ENCODE results near the gene CRYL1. TPM values are rescaled to one million over a fixed set of nuclear protein-coding genes. Genes with fewer than 3 reads are reported as not detected.

The CRYL1 gene
- total and polyA plus RNA-seq, 2 of the 13 experiments (the other 11 are each of a cell fraction or from before 2014, with no cell fraction given), result 57.2 to 115 TPM

DNA sequence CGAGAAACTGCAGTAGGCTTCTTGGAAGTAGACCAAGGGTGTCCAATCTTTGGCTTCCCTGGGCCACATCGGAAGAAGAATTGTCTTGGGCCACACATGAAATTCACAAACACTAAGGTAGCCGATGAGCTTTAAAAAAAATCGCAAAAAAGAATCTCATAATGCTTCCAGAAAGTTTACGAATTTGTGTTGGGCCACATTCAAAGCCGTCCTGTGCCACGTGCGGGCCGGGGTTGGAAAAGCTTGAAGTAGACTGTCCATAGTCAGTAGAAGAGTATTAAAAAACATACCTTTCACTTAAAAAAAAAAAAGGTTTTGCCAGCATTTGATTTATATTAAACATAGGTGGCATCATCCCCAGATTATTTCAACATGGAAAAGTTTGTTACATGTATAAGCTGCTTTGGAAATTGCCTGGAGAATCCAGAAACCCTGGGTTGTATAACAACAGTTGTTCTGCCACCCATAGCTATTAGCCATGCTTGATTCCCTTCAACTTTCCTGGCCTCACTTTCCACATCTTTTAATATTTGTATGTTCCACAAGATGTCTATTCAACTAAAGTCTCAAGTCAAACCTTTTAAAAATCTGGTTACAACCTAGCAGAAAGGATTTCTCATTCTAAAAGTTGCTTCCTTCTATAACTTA lies 42.3 kb upstream of the CRYL1 start:
- Histone ChIP-seq H3K27ac (ENCODE audit: extremely low read length, insufficient read depth, low read length) (peak overlapping the region; percentile 93), H3K27me3 (ENCODE audit: control insufficient read depth in 1 of 2, insufficient read depth in 2 of 2, low read length in 2 of 2) (no peaks in the 10 kb centered on the region), H3K9me3 (ENCODE audit: low read length) (peaks cover 8% of the 10 kb centered on the region; the same call in 1 of the 2 replicates), H4K20me1 (ENCODE audit: insufficient read depth, low read length) (no peaks in the 10 kb centered on the region), H3K36me3 (replicated peaks in 1 of 2; ENCODE audit: control insufficient read depth in 1 of 2, insufficient read depth in 2 of 2, low read length in 2 of 2) (no peaks in the 10 kb centered on the region), H2AFZ (ENCODE audit: low read length) (no peak overlapping the region), H3K79me2 (ENCODE audit: insufficient read depth, low read length) (peaks cover 5% of the 10 kb centered on the region), H3K9ac (ENCODE audit: insufficient read depth, low read depth, low read length) (peak overlapping the region; percentile 82), H3K4me1 (ENCODE audit: insufficient read depth, low read length) (peaks cover 24% of the 10 kb centered on the region), H3K4me2 (ENCODE audit: low read depth, low read length) (peak overlapping the region; percentile 83), H3K4me3 (replicated peaks in 1 of 3; ENCODE audit: insufficient read depth in 1 of 3, low read depth in 2 of 3, low read length in 3 of 3) (peak overlapping the region; percentile 65 to 74 (median 72))
- FAIRE-seq, result no peak
- no peak for ATAC-seq
- TSS peak; percentile 83 for BruUV-seq (replicated peaks)
- ChIA-PET CTCF (ENCODE audit: low intra/inter-chr PET ratio, low total read pairs) (no interaction called here), POLR2A (interaction anchor here (1.1 to 2.9 kb wide), 7 partner anchors 11 to 45 kb away, joined by 3 to 11 read pairs (median 3); partner anchors contain the start of gene CRYL1)
- TF ChIP-seq, protein P1, sequence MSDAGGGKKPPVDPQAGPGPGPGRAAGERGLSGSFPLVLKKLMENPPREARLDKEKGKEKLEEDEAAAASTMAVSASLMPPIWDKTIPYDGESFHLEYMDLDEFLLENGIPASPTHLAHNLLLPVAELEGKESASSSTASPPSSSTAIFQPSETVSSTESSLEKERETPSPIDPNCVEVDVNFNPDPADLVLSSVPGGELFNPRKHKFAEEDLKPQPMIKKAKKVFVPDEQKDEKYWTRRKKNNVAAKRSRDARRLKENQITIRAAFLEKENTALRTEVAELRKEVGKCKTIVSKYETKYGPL (CRISPR knock-in tag; IDR thresholded peaks at IDR 0.05), result peak; percentile 69; the same call in 1 of the 2 replicates
- TF ChIP-seq, protein P2, sequence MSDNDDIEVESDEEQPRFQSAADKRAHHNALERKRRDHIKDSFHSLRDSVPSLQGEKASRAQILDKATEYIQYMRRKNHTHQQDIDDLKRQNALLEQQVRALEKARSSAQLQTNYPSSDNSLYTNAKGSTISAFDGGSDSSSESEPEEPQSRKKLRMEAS (IDR thresholded peaks at IDR 0.05), result peak; percentile 38; the same call in 1 of the 2 replicates
- TF ChIP-seq JUN (CRISPR knock-in tag; IDR thresholded peaks at IDR 0.05) (no peak), ZNF274 (CRISPR knock-in tag; IDR thresholded peaks at IDR 0.05) (no peak)
- DNase-seq (ENCODE audit: low spot score), result no peak
- WGBS (ENCODE audit: low lambda C conversion rate), result 12% methylated on average over 9 of the region's 9 CpGs
- intact Hi-C loops (cut with micrococcal nuclease; ENCODE audit: unreplicated experiment), result loop anchor here (1.0 to 2.0 kb wide), 3 partner anchors 9 to 71 kb away; no protein-coding TSS in a partner anchor
- in situ Hi-C loops (cut with HindIII; ENCODE audit: extremely low pct_ligation_motif_present, low pct_unique_long_range_greater_than_20kb), result no loop called here

Measured in HepG2 (cell line).